ENCODE results near the gene INPP4B. TPM values are rescaled to one million over a fixed set of nuclear protein-coding genes. Genes with fewer than 3 reads are reported as not detected.

The INPP4B gene
- total RNA-seq, 1 donor from 2014 or later: 84.9 TPM

- DNase-seq (ENCODE audit: low spot score): no peak
Observed at GRCh38 chr4:142377342-142378091, 468.6 kb downstream of the INPP4B start.

GRCh38 chr4:142376204-142376603 is 469.9 kb downstream of the INPP4B start:
- DNase-seq (ENCODE audit: low spot score): no peak

GRCh38 chr4:142373610-142374009 is 472.5 kb downstream of the INPP4B start:
- DNase-seq (ENCODE audit: low spot score): no peak

GRCh38 chr4:142372530-142373260 is 473.4 kb downstream of the INPP4B start:
- no peak for DNase-seq (ENCODE audit: low spot score)

- no peak for DNase-seq (ENCODE audit: low spot score)
Observed at GRCh38 chr4:142369141-142369540, 477.0 kb downstream of the INPP4B start.

GRCh38 chr4:142367418-142368180 is 478.5 kb downstream of the INPP4B start:
- DNase-seq (ENCODE audit: low spot score): no peak

- no peak for DNase-seq (ENCODE audit: low spot score)
Observed at GRCh38 chr4:142366769-142367181, 479.3 kb downstream of the INPP4B start.

GRCh38 chr4:142365391-142365790 is 480.7 kb downstream of the INPP4B start:
- no peak for DNase-seq (ENCODE audit: low spot score)

- no peak for DNase-seq (ENCODE audit: low spot score)
Observed at GRCh38 chr4:142363686-142364085, 482.4 kb downstream of the INPP4B start.

- DNase-seq (ENCODE audit: low spot score): no peak
Observed at GRCh38 chr4:142361981-142362380, 484.1 kb downstream of the INPP4B start.

GRCh38 chr4:142360657-142361056 is 485.4 kb downstream of the INPP4B start:
- no peak for DNase-seq (ENCODE audit: low spot score)

GRCh38 chr4:142358656-142359055 is 487.4 kb downstream of the INPP4B start:
- no peak for DNase-seq (ENCODE audit: low spot score)

GRCh38 chr4:142356801-142357200 is 489.3 kb downstream of the INPP4B start:
- DNase-seq (ENCODE audit: low spot score): no peak

- DNase-seq (ENCODE audit: low spot score): no peak
Observed at GRCh38 chr4:142356118-142356759, 489.9 kb downstream of the INPP4B start.

- DNase-seq (ENCODE audit: low spot score): no peak
Observed at GRCh38 chr4:142355421-142355930, 490.6 kb downstream of the INPP4B start.

- no peak for DNase-seq (ENCODE audit: low spot score)
Observed at GRCh38 chr4:142354794-142355420, 491.2 kb downstream of the INPP4B start.

- DNase-seq (ENCODE audit: low spot score): no peak
Observed at GRCh38 chr4:142354041-142354440, 492.1 kb downstream of the INPP4B start.

- no peak for DNase-seq (ENCODE audit: low spot score)
Observed at GRCh38 chr4:142353149-142353738, 492.9 kb downstream of the INPP4B start.

- no peak for DNase-seq (ENCODE audit: low spot score)
Observed at GRCh38 chr4:142352712-142353111, 493.4 kb downstream of the INPP4B start.

GRCh38 chr4:142351958-142352357 is 494.1 kb downstream of the INPP4B start:
- DNase-seq (ENCODE audit: low spot score): no peak

GRCh38 chr4:142350871-142351270 is 495.2 kb downstream of the INPP4B start:
- DNase-seq (ENCODE audit: low spot score): peak; percentile 46
